ENCODE measurements around the gene ARHGEF2.

DNA sequence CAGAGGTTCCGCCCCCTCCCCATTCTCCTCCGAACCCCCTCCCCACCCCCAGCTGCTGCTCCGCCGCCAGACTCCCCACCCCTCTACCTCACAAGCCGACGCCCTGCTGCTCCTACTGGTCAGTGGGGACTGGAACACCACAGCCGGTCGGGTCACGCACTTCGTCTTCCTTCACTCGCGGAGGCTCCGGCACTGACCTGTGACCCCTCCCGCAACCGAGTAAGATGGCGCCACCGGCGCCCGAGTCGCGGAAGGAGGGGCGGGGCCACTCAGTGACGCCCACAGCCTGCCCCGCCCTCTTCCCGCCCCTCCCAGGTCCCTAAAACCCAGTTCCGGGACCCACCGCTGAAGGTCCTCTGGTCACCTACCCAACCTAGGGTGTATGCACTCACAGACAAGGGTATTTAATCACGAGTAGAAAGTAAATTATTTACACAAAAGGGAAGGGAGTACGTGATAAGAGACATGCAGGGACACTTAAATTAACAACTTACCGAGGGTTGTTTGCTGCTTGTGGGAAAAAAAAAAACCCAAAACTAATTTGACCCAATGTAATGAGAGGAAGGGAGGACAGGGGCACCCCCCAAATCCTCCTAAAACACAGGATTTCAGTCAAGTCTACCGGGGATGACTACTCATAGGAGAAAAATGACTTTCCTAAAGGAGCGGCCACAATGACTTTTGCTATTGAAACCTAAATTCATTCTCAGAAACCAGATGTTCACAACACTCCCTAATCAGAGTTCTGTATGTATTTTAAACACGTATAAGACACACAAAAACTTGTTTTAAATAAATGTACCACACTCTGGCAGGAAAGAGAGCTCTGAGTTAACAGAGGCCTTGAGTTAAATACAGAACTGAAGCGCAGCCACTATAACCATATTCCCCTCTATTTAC, 66.9 kb downstream of the ARHGEF2 start, which contains the start of gene RIT1:
- TF ChIP-seq JUND (IDR thresholded peaks at IDR 0.05; ENCODE audit: borderline replicate concordance, low read depth, low read length), result 0 out of 2 replicates have a peak, but pooled peaks have one; percentile 33
- no peak; the same call in 2 of the 3 replicates for TF ChIP-seq JUND (tag; IDR thresholded peaks at IDR 0.05; ENCODE audit: borderline replicate concordance, low read depth, low read length)
- TF ChIP-seq, protein P1, sequence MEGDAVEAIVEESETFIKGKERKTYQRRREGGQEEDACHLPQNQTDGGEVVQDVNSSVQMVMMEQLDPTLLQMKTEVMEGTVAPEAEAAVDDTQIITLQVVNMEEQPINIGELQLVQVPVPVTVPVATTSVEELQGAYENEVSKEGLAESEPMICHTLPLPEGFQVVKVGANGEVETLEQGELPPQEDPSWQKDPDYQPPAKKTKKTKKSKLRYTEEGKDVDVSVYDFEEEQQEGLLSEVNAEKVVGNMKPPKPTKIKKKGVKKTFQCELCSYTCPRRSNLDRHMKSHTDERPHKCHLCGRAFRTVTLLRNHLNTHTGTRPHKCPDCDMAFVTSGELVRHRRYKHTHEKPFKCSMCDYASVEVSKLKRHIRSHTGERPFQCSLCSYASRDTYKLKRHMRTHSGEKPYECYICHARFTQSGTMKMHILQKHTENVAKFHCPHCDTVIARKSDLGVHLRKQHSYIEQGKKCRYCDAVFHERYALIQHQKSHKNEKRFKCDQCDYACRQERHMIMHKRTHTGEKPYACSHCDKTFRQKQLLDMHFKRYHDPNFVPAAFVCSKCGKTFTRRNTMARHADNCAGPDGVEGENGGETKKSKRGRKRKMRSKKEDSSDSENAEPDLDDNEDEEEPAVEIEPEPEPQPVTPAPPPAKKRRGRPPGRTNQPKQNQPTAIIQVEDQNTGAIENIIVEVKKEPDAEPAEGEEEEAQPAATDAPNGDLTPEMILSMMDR (IDR thresholded peaks at IDR 0.05 in 2 of 3, conservative IDR thresholded peaks at IDR 0.05 in 1 of 3; ENCODE audit: insufficient read depth in 2 of 3, low read depth in 1 of 3, low read length in 3 of 3), result peak in 1 of 3 experiments; percentile 12; a peak in 1 of 6 replicates
- TF ChIP-seq TCF7L2 (IDR thresholded peaks at IDR 0.05; ENCODE audit: low read depth, low read length), result no peak
- no peak for TF ChIP-seq ZNF274 (IDR thresholded peaks at IDR 0.05; ENCODE audit: borderline replicate concordance, low read depth, low read length)
- TF ChIP-seq, protein P2, sequence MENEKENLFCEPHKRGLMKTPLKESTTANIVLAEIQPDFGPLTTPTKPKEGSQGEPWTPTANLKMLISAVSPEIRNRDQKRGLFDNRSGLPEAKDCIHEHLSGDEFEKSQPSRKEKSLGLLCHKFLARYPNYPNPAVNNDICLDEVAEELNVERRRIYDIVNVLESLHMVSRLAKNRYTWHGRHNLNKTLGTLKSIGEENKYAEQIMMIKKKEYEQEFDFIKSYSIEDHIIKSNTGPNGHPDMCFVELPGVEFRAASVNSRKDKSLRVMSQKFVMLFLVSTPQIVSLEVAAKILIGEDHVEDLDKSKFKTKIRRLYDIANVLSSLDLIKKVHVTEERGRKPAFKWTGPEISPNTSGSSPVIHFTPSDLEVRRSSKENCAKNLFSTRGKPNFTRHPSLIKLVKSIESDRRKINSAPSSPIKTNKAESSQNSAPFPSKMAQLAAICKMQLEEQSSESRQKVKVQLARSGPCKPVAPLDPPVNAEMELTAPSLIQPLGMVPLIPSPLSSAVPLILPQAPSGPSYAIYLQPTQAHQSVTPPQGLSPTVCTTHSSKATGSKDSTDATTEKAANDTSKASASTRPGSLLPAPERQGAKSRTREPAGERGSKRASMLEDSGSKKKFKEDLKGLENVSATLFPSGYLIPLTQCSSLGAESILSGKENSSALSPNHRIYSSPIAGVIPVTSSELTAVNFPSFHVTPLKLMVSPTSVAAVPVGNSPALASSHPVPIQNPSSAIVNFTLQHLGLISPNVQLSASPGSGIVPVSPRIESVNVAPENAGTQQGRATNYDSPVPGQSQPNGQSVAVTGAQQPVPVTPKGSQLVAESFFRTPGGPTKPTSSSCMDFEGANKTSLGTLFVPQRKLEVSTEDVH (IDR thresholded peaks at IDR 0.05; ENCODE audit: low read depth, partially characterized antibody), result peak; percentile 29
- TF ChIP-seq EZH2 (IDR thresholded peaks at IDR 0.05; ENCODE audit: borderline replicate concordance, low read depth, low read length), result no peak
- TF ChIP-seq TFAM (CRISPR knock-in tag; conservative IDR thresholded peaks at IDR 0.05), result no peak
- TF ChIP-seq, protein P3, sequence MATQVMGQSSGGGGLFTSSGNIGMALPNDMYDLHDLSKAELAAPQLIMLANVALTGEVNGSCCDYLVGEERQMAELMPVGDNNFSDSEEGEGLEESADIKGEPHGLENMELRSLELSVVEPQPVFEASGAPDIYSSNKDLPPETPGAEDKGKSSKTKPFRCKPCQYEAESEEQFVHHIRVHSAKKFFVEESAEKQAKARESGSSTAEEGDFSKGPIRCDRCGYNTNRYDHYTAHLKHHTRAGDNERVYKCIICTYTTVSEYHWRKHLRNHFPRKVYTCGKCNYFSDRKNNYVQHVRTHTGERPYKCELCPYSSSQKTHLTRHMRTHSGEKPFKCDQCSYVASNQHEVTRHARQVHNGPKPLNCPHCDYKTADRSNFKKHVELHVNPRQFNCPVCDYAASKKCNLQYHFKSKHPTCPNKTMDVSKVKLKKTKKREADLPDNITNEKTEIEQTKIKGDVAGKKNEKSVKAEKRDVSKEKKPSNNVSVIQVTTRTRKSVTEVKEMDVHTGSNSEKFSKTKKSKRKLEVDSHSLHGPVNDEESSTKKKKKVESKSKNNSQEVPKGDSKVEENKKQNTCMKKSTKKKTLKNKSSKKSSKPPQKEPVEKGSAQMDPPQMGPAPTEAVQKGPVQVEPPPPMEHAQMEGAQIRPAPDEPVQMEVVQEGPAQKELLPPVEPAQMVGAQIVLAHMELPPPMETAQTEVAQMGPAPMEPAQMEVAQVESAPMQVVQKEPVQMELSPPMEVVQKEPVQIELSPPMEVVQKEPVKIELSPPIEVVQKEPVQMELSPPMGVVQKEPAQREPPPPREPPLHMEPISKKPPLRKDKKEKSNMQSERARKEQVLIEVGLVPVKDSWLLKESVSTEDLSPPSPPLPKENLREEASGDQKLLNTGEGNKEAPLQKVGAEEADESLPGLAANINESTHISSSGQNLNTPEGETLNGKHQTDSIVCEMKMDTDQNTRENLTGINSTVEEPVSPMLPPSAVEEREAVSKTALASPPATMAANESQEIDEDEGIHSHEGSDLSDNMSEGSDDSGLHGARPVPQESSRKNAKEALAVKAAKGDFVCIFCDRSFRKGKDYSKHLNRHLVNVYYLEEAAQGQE (IDR thresholded peaks at IDR 0.05; ENCODE audit: borderline replicate concordance), result no peak
- TF ChIP-seq, protein P3 (CRISPR knock-in tag; IDR thresholded peaks at IDR 0.05; ENCODE audit: low read depth), result no peak
- TF ChIP-seq CSDE1 (IDR thresholded peaks at IDR 0.05), result no peak
- no peak for TF ChIP-seq SP2 (IDR thresholded peaks at IDR 0.05; ENCODE audit: extremely low read depth, low read depth, low read length, poor library complexity, severe bottlenecking)
- TF ChIP-seq CC2D1A (IDR thresholded peaks at IDR 0.05), result no peak

All from K562 (cell line).